Neural cell (in vitro differentiated cells): ENCODE measurements around the gene CABLES1.

Source experiments
- EP300 ChIP-seq: fragments of 450-650 bp; conservative IDR thresholded peaks from 2 replicates; pipeline ENCODE4 v1.6.1; 2014; ENCODE audit warnings: antibody characterized with exemption, mild to moderate bottlenecking, moderate library complexity; ENCODE audit not compliant: poor library complexity, severe bottlenecking
- EZH2 ChIP-seq: fragments of 200-600, 300-800 bp; shearing (Covaris generic), sonication (generic); IDR thresholded peaks from 2 replicates; pipeline ENCODE4 v1.6.1; 2014; ENCODE audit warnings: antibody characterized with exemption, low read length, borderline replicate concordance, mild to moderate bottlenecking; ENCODE audit not compliant: insufficient read depth, poor library complexity, severe bottlenecking
- POLR2AphosphoS5 ChIP-seq: IDR thresholded peaks from 2 replicates; pipeline ENCODE4 v1.6.1; 2012
- REST ChIP-seq: IDR thresholded peaks from 2 replicates; pipeline ENCODE4 v1.6.1; 2012; ENCODE audit warnings: borderline replicate concordance
- TF ChIP-seq, protein P1 (sequence below): fragments of 450-650 bp; IDR thresholded peaks from 2 replicates; pipeline ENCODE4 v1.5.1; 2014; ENCODE audit warnings: antibody characterized with exemption, mild to moderate bottlenecking, moderate library complexity; ENCODE audit not compliant: poor library complexity, severe bottlenecking

DNA sequence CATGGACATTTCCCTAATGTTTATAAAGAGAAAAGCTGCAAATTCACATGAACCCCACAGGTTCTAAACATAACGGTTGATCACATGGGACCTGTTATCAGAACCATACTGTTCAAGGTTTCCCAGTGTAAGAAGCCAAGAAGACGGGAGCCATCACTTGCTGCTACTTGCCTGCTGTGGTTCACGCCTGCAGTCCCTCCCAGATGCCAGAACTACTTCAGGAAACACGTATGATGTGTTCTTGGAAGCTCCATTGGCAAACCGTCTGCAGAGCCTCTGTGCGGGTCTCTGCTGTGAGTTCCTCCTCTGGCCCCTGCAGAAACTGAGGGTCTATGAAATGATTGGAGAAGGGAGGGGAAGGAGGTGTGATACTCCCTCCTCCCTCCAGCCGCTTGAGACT lies 75.2 kb downstream of the CABLES1 start:
- TF ChIP-seq, protein P1, sequence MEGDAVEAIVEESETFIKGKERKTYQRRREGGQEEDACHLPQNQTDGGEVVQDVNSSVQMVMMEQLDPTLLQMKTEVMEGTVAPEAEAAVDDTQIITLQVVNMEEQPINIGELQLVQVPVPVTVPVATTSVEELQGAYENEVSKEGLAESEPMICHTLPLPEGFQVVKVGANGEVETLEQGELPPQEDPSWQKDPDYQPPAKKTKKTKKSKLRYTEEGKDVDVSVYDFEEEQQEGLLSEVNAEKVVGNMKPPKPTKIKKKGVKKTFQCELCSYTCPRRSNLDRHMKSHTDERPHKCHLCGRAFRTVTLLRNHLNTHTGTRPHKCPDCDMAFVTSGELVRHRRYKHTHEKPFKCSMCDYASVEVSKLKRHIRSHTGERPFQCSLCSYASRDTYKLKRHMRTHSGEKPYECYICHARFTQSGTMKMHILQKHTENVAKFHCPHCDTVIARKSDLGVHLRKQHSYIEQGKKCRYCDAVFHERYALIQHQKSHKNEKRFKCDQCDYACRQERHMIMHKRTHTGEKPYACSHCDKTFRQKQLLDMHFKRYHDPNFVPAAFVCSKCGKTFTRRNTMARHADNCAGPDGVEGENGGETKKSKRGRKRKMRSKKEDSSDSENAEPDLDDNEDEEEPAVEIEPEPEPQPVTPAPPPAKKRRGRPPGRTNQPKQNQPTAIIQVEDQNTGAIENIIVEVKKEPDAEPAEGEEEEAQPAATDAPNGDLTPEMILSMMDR = no peak
- TF ChIP-seq EP300 (no peak), REST (no peak), EZH2 (no peak), POLR2AphosphoS5 (no peak)
